GM21529 (cell line): ENCODE results near the gene SH3PXD2B.

Experiments used
- ATAC-seq: cut with Tn5 transposase; IDR thresholded peaks from one replicate; pipeline ENCODE4 v1.9.1; 2021; ENCODE audit not compliant: unreplicated experiment

Gene SH3PXD2B

GRCh38 chr5:172454358-172455086 lies at the start of gene SH3PXD2B:
TSS of gene SH3PXD2B (minus strand) at chr5:172454525. CDS start at chr5:172454352, 173 bp downstream.
- ATAC-seq: no peak

GRCh38 chr5:172502969-172503368 lies 48.6 kb upstream of the SH3PXD2B start:
- no peak for ATAC-seq

- no peak for ATAC-seq
Measured at GRCh38 chr5:172502410-172502809, 48.1 kb upstream of the SH3PXD2B start.

- ATAC-seq: no peak
Measured at GRCh38 chr5:172501708-172502320, 47.5 kb upstream of the SH3PXD2B start.

- ATAC-seq: no peak
Measured at GRCh38 chr5:172499287-172499686, 45.0 kb upstream of the SH3PXD2B start.

- no peak for ATAC-seq
Measured at GRCh38 chr5:172498431-172499129, 44.3 kb upstream of the SH3PXD2B start.

DNA sequence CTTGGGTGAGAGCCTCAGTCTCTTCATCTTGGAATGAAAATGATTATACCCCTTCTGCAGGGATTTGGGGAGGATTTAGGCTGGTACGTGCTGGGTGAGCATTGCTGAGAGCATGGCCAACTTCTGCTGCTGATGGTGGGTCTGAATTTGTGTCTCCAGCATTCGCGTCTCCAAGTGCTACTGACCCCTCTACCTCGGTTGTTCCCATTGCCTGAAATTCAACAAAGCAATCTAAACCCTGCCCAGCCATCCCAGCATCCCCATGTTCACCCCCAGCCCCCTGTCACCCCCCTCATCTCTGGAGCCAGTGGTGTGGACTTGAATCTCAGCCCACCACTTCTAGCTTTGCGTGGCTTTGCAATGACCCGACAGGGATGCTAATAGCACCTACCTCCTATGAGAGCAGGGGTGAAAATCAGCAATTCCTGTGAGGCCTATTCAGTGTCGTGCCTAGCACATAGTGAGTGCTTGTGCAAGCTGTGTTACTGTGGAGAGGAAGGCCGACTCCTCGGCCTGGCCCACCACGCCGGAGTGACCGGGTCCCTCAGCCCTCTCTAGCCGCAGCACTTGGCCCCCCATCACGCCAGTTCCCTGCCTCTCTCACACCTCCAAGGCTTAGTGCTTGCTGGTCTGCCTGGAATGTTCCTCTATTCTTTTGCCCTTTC lies 43.4 kb upstream of the SH3PXD2B start:
- ATAC-seq: no peak

DNA sequence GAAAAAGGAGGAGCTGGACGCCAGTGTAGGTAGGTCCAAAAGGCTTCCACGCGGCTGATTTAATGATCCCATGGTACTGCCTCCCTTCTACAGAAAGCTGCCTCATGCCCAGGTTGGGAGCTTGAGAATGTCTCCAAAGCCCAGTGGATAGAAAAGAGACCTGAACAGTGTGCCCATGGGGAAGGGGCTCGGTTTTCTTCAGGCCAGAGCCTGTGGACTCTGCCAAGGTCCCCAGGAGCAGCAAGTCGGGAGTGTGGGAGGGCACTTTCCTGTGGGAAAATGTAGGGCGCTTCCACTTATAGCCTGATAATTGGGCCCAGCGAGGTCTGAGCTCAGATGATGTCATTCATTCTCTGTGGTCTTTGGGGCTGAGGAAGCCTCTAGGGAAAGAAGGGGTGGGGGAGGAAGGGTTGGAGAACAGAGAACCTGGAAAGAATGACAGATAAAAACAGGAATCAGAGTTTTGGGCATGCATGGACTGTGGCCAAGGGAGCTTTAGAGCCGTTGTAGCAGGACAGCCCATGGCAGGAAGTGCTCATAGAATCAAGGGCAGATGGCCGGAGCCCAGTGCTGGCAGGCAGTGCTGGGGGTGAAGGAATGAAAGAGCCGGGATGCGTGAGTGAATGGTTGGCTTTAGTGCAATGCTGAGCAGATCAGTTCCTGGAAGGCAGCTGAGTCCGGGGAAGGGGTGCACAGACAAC lies 42.5 kb upstream of the SH3PXD2B start:
- ATAC-seq: no peak

DNA sequence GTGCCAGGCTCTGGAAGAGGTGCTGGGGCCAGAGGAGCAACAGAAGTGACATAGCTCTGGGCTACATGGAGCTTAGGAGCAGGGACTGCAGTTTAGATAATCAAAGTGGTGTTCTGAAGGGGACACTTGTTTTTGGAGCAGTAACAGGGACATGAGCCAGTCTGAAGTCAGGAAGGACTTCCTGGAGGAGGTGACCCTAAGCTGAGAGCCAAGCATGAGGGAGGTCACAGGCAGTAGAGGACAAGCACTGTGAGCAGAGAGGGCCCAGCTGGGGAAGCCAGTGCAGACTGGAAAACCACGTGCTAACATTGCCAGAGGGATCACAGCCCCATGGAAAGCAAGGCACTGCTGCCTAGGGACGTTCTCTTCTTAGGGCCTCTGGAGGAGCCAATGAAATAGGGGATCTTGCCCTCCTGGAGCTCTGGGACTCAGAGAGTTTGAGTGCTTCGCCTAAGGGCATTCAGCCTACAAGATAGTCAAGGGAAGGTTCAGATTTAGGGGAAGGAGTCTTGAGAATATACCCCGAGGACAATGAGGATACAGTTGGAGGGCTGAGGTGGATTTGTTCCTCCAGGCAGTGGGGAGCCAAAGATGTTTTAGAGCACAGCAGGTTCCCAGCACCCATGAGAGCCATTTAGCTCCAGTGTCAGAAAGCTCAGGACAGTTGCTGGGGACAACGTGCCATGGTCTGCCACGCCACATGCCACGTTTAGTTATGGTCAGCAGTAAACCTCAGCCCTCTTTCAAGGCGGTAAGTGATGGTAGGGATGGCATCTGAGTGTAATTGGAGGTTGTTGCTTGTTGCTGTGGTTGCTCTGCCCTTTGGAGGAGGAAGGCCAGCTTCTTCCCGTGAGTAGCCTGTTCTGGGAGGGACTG lies 40.5 kb upstream of the SH3PXD2B start:
- ATAC-seq: no peak

GRCh38 chr5:172493906-172494305 lies 39.6 kb upstream of the SH3PXD2B start:
- no peak for ATAC-seq

DNA sequence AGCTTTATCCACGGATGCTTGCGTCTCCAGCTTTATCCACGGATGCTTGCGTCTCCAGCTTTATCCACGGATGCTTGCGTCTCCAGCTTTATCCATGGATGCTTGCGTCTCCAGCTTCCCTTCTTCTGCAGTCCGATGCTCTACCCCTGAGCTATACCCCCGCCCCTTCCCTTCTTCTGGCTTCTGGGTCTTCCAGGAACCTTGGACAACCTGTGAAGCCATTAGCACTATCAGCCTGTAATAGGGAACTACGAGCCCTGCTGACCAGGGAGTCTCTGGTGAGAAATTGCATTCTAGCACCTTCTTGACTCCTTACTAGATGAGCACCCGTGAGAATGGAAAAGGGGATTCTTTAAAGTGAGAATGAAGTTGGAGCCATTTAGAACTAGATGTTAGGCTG lies 39.1 kb upstream of the SH3PXD2B start:
- no peak for ATAC-seq

DNA sequence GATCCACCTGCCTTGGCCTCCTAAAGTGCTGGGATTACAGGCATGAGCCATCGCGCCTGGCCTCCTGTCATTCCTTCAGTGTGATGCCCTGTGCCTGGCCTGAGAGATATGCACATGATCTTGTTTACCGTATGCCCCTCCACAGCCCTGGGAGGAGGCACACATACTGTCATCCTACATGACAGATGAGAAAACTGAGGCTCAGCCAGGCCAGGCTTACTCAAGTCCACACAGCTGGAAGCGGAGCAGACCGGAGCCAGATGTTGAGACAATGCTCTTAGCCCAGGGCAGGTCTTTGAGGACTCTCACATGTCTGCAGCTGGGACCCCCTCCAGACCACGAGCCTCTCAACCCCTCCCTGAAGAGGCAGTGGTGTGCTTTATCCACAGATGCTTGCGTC lies 38.7 kb upstream of the SH3PXD2B start:
- ATAC-seq: no peak

GRCh38 chr5:172492097-172492840 lies 37.9 kb upstream of the SH3PXD2B start:
- no peak for ATAC-seq

DNA sequence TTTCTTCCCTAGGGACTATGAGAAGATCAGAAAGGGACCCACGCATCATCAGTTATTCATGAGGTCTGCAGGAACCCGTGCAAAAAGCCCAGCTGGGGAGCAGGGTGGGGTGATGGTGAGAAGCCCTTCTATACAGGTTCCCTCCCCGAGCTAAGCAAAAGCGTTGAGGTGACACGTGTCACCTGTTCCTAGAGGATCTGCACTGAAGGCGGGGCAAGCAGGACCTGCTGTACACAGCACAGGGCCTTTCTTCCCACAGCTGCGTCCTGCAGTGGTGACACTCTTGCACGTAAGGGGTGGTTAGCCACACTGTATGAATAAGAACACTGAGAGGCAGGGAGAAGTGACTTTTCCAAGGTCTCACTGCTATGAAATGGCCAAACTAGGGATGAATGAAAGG lies 37.2 kb upstream of the SH3PXD2B start:
- no peak for ATAC-seq

- ATAC-seq: no peak
Measured at GRCh38 chr5:172490514-172491461, 36.5 kb upstream of the SH3PXD2B start.

DNA sequence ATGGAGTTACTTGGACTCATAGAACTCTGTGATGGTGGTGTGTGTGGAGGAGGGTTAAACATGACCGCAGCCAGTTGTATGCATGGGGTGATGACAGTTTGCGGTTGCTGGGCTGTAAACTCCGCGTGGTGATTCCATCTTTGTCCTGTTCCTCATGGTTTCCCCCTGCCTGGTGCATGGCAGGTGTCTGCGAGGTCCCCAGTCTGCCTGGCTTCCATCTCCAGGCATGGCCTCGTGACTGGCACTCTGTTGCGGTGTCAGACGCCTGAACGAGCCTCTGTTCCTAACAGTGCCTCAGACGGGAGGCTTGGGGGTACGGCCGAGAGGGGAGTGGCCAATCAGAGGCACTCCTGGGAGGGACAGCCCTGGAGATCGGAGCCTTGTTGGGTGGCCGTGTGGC lies 33.9 kb upstream of the SH3PXD2B start:
- no peak for ATAC-seq

DNA sequence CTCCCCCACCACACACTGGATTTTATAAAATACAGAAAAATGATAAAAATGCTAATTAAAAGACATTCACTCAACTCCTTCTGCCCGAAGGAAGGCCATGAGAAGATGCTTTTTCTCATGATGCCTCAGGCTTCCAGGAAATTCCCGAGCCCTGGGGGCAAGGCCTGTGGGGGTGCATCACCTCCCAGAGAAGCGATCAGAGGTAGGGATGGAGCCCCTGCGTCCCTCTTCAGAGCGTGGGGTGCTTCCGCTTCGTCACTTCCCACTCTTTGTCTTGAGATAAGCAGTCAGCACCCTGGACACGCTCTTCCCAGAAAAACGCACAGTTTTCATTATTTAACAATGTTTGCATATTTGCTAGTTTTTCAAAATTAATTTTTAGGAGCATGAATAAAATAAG lies 33.3 kb upstream of the SH3PXD2B start:
- no peak for ATAC-seq

DNA sequence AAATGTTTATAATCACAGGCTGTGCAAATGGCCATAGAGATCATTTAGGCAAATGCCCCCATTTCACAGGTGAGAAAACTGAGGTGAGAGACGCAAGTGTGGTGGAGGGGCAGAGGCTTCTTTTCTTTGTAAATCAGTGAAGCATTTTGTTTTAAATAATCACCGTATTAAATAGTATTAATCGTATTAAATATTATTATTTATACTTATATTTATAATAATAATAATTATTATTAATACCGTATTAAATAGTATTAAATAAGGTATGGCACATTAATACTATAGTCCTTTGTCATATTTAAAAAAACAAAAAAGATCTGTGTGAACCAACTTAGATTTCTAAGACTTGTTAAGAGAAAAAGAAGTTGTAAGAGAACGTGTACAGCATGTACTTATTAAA lies 32.6 kb upstream of the SH3PXD2B start:
- ATAC-seq: no peak
